ENCODE measurements around the gene LRRC2.
"Not testable (repeated sequence)": the region's sequence is repeated elsewhere in the genome, so short reads cannot be mapped to it uniquely, and the experiment has no call there.

LRRC2 gene

DNA sequence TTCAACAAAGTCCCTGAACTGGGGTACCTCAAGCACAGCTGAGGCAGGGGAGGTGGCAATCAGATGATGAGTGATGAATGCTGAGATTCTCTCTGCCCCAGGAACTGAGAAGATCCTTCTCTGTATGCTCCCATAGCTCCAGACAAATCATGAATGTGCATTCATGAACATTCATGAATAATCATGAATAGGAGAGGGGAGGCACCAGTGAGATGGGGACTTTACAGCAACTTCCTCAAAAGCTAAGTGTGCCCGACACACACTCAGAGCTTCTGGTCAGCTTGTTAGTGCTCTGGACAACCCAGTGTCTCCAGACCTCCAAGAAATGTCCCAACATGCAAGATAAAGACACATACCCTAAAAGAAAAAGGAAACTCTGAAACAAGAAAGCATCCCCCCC is 24.3 kb downstream of the LRRC2 start:
- TF ChIP-seq, protein P1, sequence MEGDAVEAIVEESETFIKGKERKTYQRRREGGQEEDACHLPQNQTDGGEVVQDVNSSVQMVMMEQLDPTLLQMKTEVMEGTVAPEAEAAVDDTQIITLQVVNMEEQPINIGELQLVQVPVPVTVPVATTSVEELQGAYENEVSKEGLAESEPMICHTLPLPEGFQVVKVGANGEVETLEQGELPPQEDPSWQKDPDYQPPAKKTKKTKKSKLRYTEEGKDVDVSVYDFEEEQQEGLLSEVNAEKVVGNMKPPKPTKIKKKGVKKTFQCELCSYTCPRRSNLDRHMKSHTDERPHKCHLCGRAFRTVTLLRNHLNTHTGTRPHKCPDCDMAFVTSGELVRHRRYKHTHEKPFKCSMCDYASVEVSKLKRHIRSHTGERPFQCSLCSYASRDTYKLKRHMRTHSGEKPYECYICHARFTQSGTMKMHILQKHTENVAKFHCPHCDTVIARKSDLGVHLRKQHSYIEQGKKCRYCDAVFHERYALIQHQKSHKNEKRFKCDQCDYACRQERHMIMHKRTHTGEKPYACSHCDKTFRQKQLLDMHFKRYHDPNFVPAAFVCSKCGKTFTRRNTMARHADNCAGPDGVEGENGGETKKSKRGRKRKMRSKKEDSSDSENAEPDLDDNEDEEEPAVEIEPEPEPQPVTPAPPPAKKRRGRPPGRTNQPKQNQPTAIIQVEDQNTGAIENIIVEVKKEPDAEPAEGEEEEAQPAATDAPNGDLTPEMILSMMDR (IDR thresholded peaks at IDR 0.05; ENCODE audit: control insufficient read depth, insufficient read depth, low read depth, low read length, missing control alignments) = no peak
- no peak overlapping the region for H3K4me3 ChIP-seq (ENCODE audit: control insufficient read depth, low read depth, low read length)
- no peak for DNase-seq (ENCODE audit: low read depth)

DNA sequence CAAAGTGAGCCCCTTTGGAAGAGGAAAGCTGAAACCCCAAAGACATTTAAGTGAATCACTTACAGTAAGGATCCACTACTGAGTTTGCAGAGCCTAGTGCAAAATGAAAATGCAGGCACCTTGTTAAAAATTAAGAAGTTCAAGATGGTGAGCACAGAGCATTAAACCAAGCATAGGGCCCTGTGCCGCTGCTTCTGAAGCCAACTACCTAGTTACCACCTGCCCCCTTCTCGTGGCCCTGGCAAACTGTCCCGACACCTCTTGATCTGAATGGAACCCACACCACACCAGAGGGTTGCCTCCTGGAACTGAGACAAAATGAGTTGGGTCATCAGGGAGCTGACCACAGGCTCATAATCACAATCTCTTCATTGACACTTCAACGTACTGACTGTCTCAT is 25.6 kb downstream of the LRRC2 start:
- DNase-seq (ENCODE audit: low read depth) = no peak
- no peak overlapping the region for H3K4me3 ChIP-seq (ENCODE audit: control insufficient read depth, low read depth, low read length)
- TF ChIP-seq, protein P1 (IDR thresholded peaks at IDR 0.05; ENCODE audit: control insufficient read depth, insufficient read depth, low read depth, low read length, missing control alignments) = no peak

DNA sequence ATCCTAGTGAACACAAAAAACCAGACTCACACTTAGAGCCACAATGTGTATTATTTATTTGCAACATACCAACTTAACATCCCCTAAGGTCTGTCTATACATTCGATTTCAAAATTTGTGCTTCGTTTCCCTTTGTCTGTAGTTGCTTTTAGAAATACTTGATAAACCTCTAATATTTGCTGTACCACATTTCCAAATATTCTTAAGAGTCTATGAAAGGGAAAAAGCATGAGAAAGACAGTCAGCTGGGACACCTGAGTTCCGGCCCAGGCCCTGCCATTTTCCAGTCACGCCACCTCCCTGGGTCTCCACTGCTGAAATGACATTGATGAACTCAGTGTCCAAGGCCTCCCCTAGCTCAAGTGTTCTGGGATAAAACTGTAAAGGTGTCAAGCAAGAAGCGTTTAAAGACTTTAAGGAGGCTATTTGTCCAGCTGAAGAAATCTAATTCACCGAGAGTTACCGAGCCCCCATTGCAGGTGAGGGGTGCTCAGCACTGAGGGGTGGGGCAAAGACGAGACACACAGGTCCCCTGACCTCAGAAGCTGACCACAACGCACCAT is 26.6 kb downstream of the LRRC2 start:
- DNase-seq (ENCODE audit: low read depth) = no peak
- TF ChIP-seq, protein P1 (IDR thresholded peaks at IDR 0.05; ENCODE audit: control insufficient read depth, insufficient read depth, low read depth, low read length, missing control alignments) = no peak
- no peak overlapping the region for H3K4me3 ChIP-seq (ENCODE audit: control insufficient read depth, low read depth, low read length)

DNA sequence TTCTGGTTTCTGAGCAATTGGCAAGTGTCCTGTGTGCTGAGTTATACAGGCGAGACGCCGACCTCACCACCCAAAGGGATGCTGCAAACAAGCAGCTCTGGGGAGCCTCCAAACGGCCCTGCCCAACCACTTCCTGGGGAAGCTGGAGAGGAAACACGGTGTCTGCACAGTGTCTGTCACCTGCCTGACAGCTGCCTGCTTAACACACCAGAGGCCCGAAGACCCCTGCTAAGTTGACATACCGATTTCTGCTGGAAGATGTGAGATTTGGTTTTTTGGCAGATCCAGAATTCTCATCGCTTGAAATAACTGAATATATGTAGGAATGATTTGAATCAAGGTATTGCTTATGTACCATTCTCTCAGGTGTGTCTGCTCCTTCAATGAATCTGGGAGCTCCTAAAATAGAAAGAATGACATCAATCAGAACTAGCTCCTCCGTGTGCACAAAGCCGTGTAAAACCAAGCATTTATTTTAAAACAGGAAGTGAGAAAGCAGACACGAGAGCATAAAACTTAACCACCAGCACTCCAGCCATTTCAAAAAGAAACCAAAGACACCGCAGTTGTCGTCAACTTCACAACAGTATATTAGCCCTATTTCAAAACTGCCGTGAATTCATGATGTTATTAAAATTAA is 27.2 kb downstream of the LRRC2 start:
- no peak for DNase-seq (ENCODE audit: low read depth)
- no peak overlapping the region for H3K4me3 ChIP-seq (ENCODE audit: control insufficient read depth, low read depth, low read length)

DNA sequence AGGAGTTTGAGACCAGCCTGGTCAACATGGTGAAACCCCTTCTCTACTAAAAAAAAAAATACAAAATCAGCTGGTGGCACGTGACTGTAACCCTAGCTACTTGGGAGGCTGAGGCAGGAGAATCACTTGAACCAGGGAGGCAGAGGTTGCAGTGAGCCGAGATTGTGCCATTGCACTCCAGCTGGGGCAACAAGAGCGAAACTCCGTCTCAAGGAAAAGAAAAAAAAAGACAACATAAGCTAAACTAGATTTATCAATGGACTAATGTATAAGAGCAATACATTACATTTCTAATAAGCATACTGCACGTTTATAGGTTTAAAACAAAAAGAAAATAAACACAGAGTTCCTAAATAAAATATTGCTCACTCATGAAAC is 27.7 kb downstream of the LRRC2 start:
- not testable (repeated sequence) for DNase-seq (ENCODE audit: low read depth); H3K4me3 ChIP-seq (ENCODE audit: control insufficient read depth, low read depth, low read length)

More for the DNA sequence above, 27.2 kb downstream of the LRRC2 start:
- TF ChIP-seq, protein P1 (IDR thresholded peaks at IDR 0.05; ENCODE audit: control insufficient read depth, insufficient read depth, low read depth, low read length, missing control alignments) = no peak

DNA sequence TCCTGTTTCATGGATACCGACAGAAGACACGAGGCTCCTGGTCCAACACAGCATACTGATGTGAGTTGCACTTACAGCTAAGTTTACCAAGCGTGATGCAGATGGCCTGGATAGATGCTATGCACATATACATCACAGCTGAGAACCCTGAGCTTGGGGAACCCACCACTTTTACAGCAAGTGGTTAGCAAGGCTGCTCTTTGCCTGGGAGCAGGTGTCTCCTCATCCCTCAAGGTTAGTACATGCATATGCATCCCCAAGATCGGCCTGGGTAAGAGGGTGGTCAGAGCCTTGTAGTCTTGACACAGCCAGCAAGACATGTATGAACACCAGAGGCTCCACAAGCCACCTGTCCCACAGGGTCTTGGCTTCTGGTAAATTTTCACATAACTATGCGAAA is 28.3 kb downstream of the LRRC2 start:
- no peak overlapping the region for H3K4me3 ChIP-seq (ENCODE audit: control insufficient read depth, low read depth, low read length)
- DNase-seq (ENCODE audit: low read depth) = no peak
- TF ChIP-seq, protein P1 (IDR thresholded peaks at IDR 0.05; ENCODE audit: control insufficient read depth, insufficient read depth, low read depth, low read length, missing control alignments) = no peak

DNA sequence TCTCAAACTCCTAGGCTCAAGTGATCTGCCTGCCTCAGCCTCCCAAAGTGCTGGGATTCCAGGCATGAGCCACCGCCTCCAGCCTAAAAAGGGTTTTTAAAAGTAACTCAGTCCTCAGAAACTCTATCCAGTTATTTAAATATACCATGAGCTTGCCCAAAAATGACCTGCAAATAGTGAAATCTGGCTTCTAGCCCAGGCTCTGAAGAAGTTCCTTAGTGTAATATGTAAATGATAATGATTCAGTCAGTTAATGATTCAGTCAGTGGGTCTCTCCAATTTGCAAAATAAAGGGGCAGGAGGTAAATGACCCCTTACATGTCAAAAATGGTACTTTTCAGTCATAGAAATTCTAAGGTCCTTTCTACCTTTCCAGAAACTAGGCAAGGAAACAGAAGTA is 28.8 kb downstream of the LRRC2 start:
- DNase-seq (ENCODE audit: low read depth) = no peak
- H3K4me3 ChIP-seq (ENCODE audit: control insufficient read depth, low read depth, low read length) = no peak overlapping the region
- TF ChIP-seq, protein P1 (IDR thresholded peaks at IDR 0.05; ENCODE audit: control insufficient read depth, insufficient read depth, low read depth, low read length, missing control alignments) = no peak
